DOHH2 (cell line): ENCODE data around the gene EXOSC1.

Experiments
- EZH2phosphoT487 ChIP-seq: fragments of 200-600 bp; sonication (generic); IDR thresholded peaks from 2 replicates; pipeline ENCODE4 v1.6.1; 2017; ENCODE audit warnings: borderline replicate concordance, mild to moderate bottlenecking, antibody characterized with exemption, low read length, moderate library complexity, mixed read lengths
- TF ChIP-seq, protein P1 (sequence below): fragments of 200-600 bp; sonication (generic); IDR thresholded peaks from one replicate; pipeline ENCODE4 v1.5.1; 2014; ENCODE audit warnings: antibody characterized with exemption, mild to moderate bottlenecking, low read depth, low read length; ENCODE audit not compliant: poor library complexity, severe bottlenecking

DNA sequence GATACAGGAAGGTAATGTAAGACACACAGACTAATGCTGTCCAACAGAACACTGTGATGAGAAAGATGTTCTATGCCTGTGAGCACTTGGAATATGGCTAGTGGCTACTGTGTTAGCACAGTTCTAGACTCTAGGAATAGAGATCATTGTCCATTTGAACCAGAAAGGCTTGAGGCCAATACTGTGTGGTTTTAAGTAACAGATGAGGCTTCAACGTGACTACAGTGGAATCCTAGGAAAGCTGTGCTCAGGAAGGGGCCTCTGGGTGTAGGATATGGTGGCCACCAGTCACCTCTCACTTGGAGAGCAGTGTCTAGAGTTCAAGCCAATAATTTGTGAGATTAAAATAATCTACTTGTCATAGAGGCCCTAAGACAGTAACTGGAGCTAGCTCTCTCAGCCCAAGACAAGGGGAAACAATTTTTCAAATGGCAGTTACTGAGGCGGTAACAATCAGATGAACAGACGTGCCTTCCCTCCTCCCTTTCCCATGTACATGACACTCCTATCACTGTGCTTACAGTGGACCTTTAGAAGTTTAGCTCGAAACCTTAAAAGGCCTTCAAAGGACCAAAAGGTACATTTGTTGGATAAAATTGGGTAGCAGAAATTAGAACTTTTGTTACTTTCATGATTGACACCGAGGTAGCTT is 10.4 kb upstream of the EXOSC1 start:
- TF ChIP-seq, protein P1, sequence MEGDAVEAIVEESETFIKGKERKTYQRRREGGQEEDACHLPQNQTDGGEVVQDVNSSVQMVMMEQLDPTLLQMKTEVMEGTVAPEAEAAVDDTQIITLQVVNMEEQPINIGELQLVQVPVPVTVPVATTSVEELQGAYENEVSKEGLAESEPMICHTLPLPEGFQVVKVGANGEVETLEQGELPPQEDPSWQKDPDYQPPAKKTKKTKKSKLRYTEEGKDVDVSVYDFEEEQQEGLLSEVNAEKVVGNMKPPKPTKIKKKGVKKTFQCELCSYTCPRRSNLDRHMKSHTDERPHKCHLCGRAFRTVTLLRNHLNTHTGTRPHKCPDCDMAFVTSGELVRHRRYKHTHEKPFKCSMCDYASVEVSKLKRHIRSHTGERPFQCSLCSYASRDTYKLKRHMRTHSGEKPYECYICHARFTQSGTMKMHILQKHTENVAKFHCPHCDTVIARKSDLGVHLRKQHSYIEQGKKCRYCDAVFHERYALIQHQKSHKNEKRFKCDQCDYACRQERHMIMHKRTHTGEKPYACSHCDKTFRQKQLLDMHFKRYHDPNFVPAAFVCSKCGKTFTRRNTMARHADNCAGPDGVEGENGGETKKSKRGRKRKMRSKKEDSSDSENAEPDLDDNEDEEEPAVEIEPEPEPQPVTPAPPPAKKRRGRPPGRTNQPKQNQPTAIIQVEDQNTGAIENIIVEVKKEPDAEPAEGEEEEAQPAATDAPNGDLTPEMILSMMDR = no peak
- no peak for TF ChIP-seq EZH2phosphoT487
